HPDE6-E6E7 (cell line): ENCODE data around the gene IL21R.
A peak's percentile ranks its signal among the peaks of the same experiment; 100 is the strongest.

ENCODE experiments used
- DNase-seq: peaks from one replicate; pipeline ENCODE4 v3.0.0; 2011; ENCODE audit warnings: missing footprints; ENCODE audit errors: extremely low spot score

Gene IL21R

DNA sequence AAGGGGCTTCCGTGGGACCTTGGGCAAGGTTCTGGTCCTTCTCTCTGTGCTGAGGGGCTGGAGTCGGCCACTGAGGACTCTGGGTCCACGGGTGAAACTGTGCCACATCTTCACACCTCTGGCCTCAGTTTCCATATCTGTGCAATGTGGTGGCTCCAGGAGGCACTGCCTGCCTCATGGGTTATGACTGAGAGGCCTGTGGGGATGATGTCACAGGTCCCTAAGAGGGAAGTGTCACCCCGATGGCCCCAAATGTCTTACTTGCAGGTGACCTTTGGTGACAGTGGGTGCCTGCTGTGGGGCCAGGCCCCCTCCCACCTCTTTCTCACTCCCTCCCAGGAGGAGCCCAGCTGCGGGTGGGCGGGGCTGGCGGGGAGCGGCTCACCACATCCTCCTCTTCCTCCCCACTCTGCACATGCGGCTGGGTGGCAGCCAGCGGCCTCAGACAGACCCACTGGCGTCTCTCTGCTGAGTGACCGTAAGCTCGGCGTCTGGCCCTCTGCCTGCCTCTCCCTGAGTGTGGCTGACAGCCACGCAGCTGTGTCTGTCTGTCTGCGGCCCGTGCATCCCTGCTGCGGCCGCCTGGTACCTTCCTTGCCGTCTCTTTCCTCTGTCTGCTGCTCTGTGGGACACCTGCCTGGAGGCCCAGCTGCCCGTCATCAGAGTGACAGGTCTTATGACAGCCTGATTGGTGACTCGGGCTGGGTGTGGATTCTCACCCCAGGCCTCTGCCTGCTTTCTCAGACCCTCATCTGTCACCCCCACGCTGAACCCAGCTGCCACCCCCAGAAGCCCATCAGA lies at the start of gene IL21R:
Gene IL21R (plus strand): TSS at position 407 of the 801 bp plus-strand sequence. CDS start 27,898 bp downstream, outside the sequence.
- no peak for DNase-seq

DNA sequence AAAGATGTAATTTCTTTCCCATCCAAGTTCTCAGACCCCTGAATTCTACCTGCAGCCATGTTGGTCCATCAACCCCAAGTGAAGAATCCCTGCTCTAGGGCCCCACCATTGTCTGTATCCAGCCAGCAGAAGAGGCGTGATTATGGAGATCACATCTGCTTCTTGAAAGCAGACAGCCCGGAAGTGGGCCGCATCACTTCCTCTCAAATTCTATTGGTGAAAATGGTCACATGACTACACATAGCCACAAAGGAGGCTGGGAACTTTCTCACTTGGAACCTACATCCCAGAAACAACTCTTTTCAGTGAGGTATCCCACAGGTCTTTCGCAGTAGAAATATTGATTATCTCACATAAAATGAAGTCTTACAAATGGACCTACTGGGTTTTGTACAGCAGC lies 48.1 kb upstream of the IL21R start:
- no peak for DNase-seq

DNA sequence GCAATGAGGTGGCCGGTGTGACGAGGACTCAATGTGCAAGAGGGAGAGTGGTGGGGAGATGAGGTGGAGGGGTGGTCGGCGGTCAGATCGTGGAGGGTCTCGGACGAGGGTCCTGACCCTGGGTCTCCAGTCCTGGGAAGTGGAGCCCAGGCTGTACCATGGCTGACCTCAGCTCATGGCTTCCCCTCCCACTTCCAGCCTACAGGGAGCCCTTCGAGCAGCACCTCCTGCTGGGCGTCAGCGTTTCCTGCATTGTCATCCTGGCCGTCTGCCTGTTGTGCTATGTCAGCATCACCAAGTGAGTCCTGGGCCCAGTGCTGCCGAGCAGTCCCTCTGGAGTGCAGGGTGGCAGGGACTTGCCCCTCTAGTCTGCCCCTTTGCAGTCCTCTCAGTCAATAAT lies 46.4 kb upstream of the IL21R start:
- no peak for DNase-seq

DNA sequence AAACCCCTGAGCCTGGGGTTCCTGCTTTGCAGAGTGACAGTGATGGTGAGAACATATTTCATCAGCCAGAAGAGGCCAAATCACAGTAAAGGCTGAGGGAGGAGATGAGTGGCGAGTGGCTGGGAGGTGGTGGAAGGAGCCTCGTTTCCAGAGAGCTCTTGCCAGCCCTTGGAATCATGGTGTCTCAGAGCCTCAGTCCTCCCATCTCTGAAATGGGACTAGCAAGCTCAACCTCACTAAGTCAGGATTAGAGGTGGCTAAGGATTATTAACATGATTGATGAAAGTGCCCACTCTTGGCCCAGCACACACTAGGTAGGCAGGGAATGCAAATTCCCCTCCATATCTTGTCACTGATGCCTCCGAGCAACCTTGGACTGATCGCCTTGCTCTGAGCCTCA lies 45.2 kb upstream of the IL21R start:
- no peak for DNase-seq

DNA sequence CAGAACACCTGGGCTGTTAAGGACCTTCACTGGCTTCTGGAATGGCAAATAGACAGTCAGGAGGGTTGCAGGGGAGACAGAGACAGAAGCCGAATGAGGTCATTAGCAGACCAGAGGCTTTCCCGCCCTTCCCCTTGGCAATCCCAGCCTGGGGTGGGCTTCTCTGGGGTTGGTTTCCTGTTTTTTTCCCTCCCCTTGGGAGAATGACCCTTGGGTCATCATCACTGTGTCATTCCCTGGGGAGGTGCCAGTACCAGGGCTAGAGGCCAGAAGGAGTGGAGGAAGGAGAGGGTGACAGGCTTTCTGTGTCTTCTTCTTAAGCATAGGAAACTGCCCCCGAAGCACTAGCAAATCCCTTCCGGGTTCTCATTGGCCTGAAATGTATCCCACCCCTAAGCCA lies 42.9 kb upstream of the IL21R start:
- DNase-seq, result no peak

DNA sequence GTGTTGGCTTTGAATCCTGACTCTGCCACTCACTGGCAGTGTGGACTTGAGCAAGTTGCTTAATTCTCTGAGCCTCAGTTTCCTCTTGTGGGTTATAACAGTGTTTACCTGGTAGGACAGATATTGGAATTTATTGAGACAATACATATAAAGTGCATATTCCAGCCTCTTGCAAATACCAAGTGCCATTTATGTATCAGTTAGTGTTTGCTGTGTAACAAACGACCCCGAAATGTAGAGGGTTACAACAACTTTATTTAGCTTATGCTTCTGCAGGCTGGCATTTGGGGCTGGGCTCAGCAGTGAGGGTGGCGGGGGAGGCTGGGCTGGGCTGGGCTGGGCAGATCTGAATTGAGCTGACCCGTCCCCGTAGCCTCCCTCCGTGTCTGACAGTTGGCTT lies 42.4 kb upstream of the IL21R start:
- no peak for DNase-seq

DNA sequence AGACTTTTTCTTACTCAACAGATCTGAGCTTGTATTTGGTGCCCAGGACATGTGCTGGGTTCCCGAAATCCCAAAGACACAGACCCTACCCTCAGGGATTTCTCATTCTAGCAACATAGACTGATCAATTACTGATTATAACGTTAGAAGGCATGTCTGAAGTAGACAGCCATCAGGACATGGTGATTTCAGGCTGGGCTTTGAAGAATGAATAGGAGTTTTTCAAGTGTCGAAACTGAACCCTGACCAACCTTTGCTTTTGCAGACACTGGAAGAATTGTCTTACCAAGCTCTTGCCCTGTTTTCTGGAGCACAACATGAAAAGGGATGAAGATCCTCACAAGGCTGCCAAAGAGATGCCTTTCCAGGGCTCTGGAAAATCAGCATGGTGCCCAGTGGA lies 40.0 kb upstream of the IL21R start:
- DNase-seq, result no peak

DNA sequence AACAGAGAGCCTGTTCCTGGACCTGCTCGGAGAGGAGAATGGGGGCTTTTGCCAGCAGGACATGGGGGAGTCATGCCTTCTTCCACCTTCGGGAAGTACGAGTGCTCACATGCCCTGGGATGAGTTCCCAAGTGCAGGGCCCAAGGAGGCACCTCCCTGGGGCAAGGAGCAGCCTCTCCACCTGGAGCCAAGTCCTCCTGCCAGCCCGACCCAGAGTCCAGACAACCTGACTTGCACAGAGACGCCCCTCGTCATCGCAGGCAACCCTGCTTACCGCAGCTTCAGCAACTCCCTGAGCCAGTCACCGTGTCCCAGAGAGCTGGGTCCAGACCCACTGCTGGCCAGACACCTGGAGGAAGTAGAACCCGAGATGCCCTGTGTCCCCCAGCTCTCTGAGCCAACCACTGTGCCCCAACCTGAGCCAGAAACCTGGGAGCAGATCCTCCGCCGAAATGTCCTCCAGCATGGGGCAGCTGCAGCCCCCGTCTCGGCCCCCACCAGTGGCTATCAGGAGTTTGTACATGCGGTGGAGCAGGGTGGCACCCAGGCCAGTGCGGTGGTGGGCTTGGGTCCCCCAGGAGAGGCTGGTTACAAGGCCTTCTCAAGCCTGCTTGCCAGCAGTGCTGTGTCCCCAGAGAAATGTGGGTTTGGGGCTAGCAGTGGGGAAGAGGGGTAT lies 39.3 kb upstream of the IL21R start:
- no peak for DNase-seq

DNA sequence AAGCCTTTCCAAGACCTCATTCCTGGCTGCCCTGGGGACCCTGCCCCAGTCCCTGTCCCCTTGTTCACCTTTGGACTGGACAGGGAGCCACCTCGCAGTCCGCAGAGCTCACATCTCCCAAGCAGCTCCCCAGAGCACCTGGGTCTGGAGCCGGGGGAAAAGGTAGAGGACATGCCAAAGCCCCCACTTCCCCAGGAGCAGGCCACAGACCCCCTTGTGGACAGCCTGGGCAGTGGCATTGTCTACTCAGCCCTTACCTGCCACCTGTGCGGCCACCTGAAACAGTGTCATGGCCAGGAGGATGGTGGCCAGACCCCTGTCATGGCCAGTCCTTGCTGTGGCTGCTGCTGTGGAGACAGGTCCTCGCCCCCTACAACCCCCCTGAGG lies 38.7 kb upstream of the IL21R start:
- no peak for DNase-seq

DNA sequence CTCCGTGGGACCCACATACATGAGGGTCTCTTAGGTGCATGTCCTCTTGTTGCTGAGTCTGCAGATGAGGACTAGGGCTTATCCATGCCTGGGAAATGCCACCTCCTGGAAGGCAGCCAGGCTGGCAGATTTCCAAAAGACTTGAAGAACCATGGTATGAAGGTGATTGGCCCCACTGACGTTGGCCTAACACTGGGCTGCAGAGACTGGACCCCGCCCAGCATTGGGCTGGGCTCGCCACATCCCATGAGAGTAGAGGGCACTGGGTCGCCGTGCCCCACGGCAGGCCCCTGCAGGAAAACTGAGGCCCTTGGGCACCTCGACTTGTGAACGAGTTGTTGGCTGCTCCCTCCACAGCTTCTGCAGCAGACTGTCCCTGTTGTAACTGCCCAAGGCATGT lies 38.2 kb upstream of the IL21R start:
- no peak for DNase-seq

DNA sequence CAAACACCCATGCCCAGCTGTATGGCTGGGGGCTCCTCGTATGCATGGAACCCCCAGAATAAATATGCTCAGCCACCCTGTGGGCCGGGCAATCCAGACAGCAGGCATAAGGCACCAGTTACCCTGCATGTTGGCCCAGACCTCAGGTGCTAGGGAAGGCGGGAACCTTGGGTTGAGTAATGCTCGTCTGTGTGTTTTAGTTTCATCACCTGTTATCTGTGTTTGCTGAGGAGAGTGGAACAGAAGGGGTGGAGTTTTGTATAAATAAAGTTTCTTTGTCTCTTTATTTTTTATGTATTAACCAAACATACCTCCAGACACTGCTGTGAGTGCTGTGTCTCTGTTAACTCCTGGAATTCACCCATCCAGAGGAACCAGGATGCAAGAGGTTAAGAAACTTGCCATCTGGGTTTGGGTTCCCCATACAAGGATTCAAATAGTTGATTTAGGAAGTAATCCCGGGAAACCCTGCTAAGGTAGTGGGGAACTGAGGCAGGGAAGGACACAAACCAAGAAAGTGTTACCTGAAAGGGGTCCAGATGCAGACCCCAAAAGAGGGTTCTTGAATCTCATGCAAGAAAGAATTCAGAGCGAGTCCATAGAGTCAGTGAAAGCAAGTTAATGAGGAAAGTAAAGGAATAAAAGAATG lies 37.4 kb upstream of the IL21R start:
- peak; percentile 74 for DNase-seq

DNA sequence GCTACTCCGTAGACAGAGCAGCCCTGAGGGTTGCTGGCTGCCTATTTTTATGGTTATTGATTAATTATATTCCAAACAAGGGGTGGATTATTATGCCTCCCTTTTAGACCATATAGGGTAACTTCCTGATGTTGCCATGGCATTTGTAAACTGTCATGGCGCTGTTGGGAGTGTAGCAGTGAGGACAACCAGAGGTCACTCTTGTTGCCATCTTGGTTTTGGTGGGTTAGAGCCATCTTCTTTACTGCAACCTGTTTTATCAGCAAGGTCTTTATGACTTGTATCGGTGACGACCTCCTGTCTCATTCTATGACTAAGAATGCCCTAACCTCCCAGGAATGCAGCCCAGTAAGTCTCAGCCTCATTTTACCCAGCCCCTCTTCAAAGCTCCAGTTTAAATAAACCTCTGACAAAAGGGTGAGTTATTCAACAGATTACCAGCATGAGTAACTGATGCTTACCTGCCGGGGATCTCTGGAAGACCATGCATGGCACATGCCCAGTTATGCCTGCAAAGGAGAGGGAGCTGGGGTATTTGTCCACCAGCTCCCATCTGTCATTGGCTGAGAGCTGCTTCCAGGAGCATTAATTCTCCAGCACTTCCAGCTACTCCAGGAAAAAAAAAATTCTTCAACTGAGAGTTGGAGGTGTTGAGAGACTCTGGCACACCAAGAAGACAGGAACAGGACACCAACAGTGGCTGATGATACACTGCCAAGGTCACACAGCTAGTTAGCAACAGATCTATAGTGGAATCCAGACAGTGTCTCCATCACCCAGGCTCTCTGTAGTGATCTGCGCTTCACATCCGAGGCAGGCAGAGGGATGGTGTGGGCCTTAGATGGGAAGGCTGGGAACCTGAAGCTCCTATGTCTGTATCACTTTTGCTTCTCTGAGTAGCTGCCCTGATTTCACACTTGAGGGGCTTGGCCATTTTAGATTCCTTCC lies 36.6 kb upstream of the IL21R start:
- DNase-seq, result peak; percentile 54

DNA sequence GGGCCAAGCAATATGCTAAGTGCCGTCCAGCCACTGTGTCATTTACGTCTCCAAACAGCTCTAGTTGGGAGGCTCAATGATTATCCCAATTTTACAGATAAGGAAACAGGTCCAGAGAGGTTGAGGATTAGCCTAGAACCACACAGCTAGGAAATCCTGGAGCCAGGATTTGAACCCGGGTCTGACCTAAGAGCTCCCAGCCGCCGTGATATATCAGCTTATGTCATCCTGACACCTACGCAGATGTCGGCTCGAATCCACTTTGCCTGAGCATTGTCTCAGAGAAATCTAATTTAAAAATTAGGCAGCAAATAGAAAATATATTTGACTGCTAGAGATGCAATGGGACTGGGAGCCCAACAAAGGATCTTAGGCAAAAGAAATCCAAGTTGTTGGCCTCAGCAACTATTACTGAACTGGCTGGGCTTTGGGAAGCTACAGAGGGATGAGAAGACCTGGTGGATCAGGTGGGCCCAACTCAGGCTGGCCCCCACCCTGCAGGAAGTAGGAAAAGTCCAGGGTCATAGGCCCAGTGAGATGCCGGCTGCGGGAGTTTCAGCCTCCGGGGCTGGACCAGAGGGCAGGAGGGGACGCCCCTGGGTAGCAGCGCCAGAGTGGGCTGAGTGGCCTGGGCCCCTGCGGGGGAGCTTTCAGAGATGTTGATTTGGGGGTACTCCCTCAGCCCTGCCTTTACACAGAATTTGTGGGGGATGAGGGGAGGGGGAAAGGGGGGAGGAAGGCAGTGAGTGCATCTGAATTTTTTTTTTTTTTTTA lies 35.1 kb upstream of the IL21R start:
- DNase-seq, result no peak

DNA sequence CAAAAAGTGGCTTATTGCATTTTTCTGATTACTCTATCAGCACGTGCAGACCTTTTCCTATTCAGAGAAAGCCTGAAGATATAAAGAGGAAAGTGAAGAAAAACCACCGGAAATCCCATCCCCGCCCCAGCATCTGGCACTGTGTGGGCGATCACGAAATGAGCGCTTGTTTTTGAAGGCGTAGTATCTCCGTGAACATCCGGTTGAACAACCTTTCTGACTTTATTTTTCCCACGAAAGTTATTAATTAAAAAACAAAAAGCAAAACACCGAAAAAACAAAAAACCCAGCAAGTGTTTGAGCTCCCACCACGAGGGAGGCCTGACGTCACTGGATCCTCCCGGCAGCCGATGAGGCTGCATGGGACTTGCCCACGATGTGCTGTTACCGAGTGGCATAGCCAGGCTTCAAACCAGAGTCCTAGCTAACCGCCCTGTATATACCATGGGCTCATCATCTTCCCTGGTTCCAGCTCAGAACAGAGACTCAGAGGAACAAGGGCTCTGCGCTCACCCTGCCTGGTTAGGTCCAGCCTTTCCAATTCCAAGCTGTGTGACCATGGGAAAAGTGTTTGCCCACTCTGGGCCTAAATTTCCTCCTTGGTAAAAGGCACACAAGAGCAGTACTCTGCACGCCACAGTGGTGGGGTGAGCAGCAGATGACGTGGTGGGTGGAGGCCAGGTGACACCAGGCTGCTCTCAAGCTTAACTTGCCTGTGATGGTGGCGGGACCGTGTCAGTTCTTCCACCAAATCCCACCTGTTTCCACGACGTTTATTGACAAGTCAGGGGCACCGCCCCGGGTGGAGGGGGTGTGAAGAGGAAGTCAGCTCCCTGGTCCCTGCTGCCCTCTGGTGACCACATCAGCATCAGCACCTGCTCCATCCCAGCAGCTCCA lies 34.3 kb upstream of the IL21R start:
- peak; percentile 90 for DNase-seq

DNA sequence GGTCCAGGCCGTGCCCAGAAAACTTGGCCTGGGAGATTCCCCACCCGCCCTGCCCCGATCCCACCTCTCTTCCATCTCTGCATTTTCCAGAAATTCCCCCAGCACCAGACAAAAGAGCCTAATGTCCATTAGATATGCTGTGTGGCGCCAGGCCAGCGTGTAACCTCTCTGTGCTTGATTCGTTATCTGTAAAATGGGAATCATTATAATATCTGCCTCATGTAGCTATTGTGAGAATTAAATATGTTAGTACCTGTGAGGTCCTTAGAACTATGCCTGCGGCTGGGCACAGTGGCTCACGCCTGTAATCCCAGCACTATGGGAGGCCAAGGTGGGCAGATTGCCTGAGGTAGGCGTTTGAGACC lies 33.6 kb upstream of the IL21R start:
- no peak for DNase-seq

DNA sequence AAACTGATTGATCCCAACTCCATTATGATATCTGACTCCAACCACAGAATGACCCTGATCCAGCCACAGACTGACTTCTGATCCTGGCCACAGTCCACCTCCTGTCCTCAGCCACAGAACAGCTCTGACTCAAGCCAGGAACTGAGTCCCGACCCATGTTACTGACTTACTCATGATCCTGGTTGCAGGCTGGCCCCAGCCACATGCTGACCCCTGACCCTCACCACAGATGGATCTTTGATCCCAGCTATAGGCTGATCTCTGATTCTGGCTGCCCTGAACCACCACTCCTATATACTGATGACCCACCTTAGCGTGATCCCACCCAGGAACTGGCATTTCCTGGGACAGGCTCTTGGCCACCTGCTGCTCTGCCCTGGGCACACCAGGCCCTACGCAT lies 32.2 kb upstream of the IL21R start:
- no peak for DNase-seq

DNA sequence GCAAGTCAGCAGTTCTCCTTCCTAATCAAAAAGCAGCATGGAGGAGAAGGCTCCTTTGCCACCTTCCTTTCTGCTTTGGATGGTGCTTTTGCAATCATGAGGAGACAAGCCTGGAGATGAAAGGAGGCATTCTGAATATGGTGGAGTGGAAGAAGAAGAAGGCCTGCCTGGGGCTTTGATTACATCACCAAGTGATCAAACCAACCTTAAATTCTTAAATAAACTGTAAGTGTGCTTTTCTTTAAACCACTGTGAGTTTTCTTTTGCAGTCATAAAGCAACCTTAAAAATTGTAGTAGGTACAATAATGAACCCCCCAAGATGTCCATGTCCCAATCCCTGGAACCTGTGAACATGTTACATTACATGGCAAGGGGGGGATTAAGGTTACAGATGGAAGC lies 31.7 kb upstream of the IL21R start:
- no peak for DNase-seq

DNA sequence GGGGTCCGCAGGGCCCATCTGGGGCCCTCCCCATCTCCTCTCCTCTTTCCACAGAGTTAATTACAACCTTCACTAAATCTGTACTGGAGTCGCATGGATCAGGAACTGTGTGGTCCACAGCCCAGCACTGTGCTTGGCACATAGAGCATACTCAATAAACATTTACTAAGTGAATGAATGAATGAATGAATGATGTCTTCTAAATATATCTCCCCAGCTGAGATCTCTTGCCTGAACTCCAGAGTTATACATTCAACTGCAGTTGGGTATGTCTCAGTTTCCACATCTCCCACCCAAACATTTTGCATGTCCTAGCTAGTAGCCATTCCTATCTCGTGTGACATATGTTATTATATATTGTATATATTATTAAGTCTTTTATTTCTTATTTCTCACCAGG lies 28.7 kb upstream of the IL21R start:
- DNase-seq, result no peak

DNA sequence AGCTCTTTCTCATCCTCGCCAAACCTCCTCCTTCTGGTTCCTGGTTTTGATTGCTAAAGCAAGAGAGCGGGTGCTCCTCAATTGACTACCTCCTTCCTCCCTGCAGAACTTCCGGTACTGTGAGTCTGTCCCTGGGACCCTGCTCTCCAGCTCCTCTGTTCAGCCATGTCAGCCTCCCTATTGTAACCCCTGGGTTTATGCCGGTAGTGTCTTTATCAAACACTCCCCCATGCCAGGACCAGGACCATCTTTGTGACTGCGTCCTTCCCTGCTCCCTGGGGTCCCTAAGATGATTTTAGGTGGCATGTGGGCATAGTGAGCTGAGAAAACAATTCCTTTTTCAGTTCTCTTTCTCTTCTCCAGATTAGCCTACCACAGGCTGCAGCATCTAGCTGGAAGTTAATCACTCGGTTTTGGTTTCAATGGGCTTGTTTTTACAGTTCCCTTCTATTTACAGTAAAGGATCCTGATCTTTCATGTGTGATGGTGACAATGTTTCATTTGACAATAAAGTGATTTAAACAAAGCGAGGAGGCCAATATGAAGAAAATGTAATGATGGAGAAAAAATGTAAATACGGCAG lies 27.7 kb upstream of the IL21R start:
- no peak for DNase-seq
